K562 (cell line): ENCODE measurements around the gene GTSE1. TPM values are rescaled to one million over a fixed set of nuclear protein-coding genes. Genes with fewer than 3 reads are reported as not detected.

Experiments used
- ADNP ChIP-seq: fragments of 200-800 bp; sonication (Bioruptor generic); IDR thresholded peaks from 2 replicates; pipeline ENCODE4 v1.6.1; 2016; ENCODE audit warnings: missing genetic modification characterization, missing compliant biosample characterization
- ARID1B ChIP-seq: fragments of 450-650 bp; IDR thresholded peaks from 2 replicates; pipeline ENCODE4 v1.6.1; 2016; ENCODE audit warnings: antibody characterized with exemption, mild to moderate bottlenecking, inconsistent platforms
- ELF4 ChIP-seq: fragments of 450-650 bp; formaldehyde crosslinking; IDR thresholded peaks from 2 replicates; pipeline ENCODE4 v1.4.0; 2022; ENCODE audit warnings: missing genetic modification characterization
- ESRRA ChIP-seq: fragments of 450-650 bp; IDR thresholded peaks from 2 replicates; pipeline ENCODE4 v1.6.1; 2014; ENCODE audit warnings: low read depth, mild to moderate bottlenecking, moderate library complexity, borderline replicate concordance
- ETV1 ChIP-seq: fragments of 450-650 bp; conservative IDR thresholded peaks from 2 replicates; pipeline ENCODE4 v1.6.1; 2016; ENCODE audit warnings: missing genetic modification characterization, control low read depth, low read depth, missing compliant biosample characterization
- ETV5 ChIP-seq: sonication (generic); formaldehyde crosslinking; IDR thresholded peaks from 2 replicates; pipeline ENCODE4 v1.4.0; 2020; ENCODE audit warnings: low read depth, mild to moderate bottlenecking, missing genetic modification reagents
- EWSR1 ChIP-seq: fragments of 450-650 bp; IDR thresholded peaks from 2 replicates; pipeline ENCODE4 v1.6.1; 2018; ENCODE audit warnings: borderline replicate concordance, mild to moderate bottlenecking, low read depth, moderate library complexity; ENCODE audit not compliant: partially characterized antibody
- GATAD2A ChIP-seq: fragments of 450-650 bp; IDR thresholded peaks from 2 replicates; pipeline ENCODE4 v1.6.1; 2017
- HCFC1 ChIP-seq: IDR thresholded peaks from 2 replicates; pipeline ENCODE4 v1.6.1; 2012; ENCODE audit warnings: low read depth, low read length, improper control_type of control experiment
- NCOR1 ChIP-seq: fragments of 450-650 bp; IDR thresholded peaks from 2 replicates; pipeline ENCODE4 v1.6.1; 2016; ENCODE audit warnings: mild to moderate bottlenecking, moderate library complexity
- SMARCE1 ChIP-seq: fragments of 450-650 bp; IDR thresholded peaks from 2 replicates; pipeline ENCODE4 v1.7.1; 2016; ENCODE audit warnings: mild to moderate bottlenecking
- SREBF2 ChIP-seq: sonication (generic); formaldehyde crosslinking; IDR thresholded peaks from 2 replicates; pipeline ENCODE4 v1.4.0; 2020; ENCODE audit warnings: mild to moderate bottlenecking, missing genetic modification reagents
- ZKSCAN1 ChIP-seq: fragments of 150-350 bp; IDR thresholded peaks from 2 replicates; pipeline ENCODE4 v1.6.1; 2016; ENCODE audit warnings: low read depth, low read length
- ZNF57 ChIP-seq: fragments of 450-650 bp; formaldehyde crosslinking; IDR thresholded peaks from 2 replicates; pipeline ENCODE4 v1.4.0; 2020; ENCODE audit warnings: mild to moderate bottlenecking, moderate library complexity
- polyA plus RNA-seq, 8 experiments: library from polyadenylated mRNA; depleted of rRNA in 4 of 8; stranded (reverse) in 5 of 8; unstranded in 3 of 8; fragments of >200 nt; fragmentation: Nextera tagmentation in 2 of 8; fragmentation: Illumina TruSeq in 1 of 8; extraction: Ambion mirVana in 2 of 8; extraction: Trizol in 1 of 8; gene quantifications; 2 replicates each; pipeline versions ENCODE4 v1.2.1 to v1.2.3, GENCODE V29; 2011 to 2014; ENCODE audit warnings: inconsistent platforms in 1 of 8, missing spikeins in 1 of 8
- total RNA-seq, 7 experiments: library from RNA; depleted of rRNA in 6 of 7; stranded (reverse); fragments of >200 nt in 6 of 7; fragmentation: Illumina TruSeq in 2 of 7; extraction: Trizol in 2 of 7; gene quantifications; 2 replicates each; pipeline versions ENCODE4 v1.2.1 to v1.2.3, GENCODE V29; 2011 to 2021; ENCODE audit warnings: low replicate concordance in 1 of 7
- TF ChIP-seq, protein P1 (sequence below): fragments of 250-450 bp; sonication (Bioruptor Pico); IDR thresholded peaks from 2 replicates; pipeline ENCODE4 v1.4.0; 2020; ENCODE audit warnings: borderline replicate concordance
- TF ChIP-seq, protein P2 (sequence below): fragments of 450-650 bp; formaldehyde crosslinking; IDR thresholded peaks from 2 replicates; pipeline ENCODE4 v1.4.0; 2022; ENCODE audit warnings: mild to moderate bottlenecking, moderate library complexity
- TF ChIP-seq, protein P3 (sequence below), 2 experiments: fragments of 450-650 bp in 1 of 2; sonication (generic) in 1 of 2; formaldehyde crosslinking in 1 of 2; IDR thresholded peaks; 2 replicates each; pipeline versions ENCODE4 v1.7.1 to v1.9.0; 2016 to 2022; ENCODE audit warnings: inconsistent platforms in 1 of 2, mild to moderate bottlenecking in 1 of 2, missing genetic modification reagents in 1 of 2

The GTSE1 gene
- total and polyA plus RNA-seq, 9 of the 15 experiments (the other 6 are each of a cell fraction or from before 2014, with no cell fraction given) = 2.5 to 22.5 (median 12.9) TPM

GRCh38 chr22:46250035-46250782 lies 46.5 kb upstream of the GTSE1 start, which contains the start of gene CDPF1 (continued):
- TF ChIP-seq, protein P1, sequence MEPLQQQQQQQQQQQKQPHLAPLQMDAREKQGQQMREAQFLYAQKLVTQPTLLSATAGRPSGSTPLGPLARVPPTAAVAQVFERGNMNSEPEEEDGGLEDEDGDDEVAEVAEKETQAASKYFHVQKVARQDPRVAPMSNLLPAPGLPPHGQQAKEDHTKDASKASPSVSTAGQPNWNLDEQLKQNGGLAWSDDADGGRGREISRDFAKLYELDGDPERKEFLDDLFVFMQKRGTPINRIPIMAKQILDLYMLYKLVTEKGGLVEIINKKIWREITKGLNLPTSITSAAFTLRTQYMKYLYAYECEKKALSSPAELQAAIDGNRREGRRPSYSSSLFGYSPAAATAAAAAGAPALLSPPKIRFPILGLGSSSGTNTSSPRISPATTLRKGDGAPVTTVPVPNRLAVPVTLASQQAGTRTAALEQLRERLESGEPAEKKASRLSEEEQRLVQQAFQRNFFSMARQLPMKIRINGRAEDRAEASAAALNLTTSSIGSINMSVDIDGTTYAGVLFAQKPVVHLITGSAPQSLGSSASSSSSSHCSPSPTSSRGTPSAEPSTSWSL = no peak
- TF ChIP-seq EWSR1 = no peak
- TF ChIP-seq ZNF57 (CRISPR knock-in tag) = no peak
- TF ChIP-seq SREBF2 (CRISPR knock-in tag) = no peak
- TF ChIP-seq SMARCE1 = no peak
- peak; percentile 37; the same call in 1 of the 2 replicates for TF ChIP-seq GATAD2A
- TF ChIP-seq, protein P2, sequence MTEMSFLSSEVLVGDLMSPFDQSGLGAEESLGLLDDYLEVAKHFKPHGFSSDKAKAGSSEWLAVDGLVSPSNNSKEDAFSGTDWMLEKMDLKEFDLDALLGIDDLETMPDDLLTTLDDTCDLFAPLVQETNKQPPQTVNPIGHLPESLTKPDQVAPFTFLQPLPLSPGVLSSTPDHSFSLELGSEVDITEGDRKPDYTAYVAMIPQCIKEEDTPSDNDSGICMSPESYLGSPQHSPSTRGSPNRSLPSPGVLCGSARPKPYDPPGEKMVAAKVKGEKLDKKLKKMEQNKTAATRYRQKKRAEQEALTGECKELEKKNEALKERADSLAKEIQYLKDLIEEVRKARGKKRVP (CRISPR knock-in tag) = no peak
- TF ChIP-seq, protein P3, sequence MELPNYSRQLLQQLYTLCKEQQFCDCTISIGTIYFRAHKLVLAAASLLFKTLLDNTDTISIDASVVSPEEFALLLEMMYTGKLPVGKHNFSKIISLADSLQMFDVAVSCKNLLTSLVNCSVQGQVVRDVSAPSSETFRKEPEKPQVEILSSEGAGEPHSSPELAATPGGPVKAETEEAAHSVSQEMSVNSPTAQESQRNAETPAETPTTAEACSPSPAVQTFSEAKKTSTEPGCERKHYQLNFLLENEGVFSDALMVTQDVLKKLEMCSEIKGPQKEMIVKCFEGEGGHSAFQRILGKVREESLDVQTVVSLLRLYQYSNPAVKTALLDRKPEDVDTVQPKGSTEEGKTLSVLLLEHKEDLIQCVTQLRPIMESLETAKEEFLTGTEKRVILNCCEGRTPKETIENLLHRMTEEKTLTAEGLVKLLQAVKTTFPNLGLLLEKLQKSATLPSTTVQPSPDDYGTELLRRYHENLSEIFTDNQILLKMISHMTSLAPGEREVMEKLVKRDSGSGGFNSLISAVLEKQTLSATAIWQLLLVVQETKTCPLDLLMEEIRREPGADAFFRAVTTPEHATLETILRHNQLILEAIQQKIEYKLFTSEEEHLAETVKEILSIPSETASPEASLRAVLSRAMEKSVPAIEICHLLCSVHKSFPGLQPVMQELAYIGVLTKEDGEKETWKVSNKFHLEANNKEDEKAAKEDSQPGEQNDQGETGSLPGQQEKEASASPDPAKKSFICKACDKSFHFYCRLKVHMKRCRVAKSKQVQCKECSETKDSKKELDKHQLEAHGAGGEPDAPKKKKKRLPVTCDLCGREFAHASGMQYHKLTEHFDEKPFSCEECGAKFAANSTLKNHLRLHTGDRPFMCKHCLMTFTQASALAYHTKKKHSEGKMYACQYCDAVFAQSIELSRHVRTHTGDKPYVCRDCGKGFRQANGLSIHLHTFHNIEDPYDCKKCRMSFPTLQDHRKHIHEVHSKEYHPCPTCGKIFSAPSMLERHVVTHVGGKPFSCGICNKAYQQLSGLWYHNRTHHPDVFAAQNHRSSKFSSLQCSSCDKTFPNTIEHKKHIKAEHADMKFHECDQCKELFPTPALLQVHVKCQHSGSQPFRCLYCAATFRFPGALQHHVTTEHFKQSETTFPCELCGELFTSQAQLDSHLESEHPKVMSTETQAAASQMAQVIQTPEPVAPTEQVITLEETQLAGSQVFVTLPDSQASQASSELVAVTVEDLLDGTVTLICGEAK (IDR thresholded peaks at IDR 0.05) = peak; percentile 79
- TF ChIP-seq, protein P3 (CRISPR knock-in tag; IDR thresholded peaks at IDR 0.05) = no peak
- no peak for TF ChIP-seq HCFC1
- no peak for TF ChIP-seq ADNP
- no peak for TF ChIP-seq ELF4 (CRISPR knock-in tag)
- no peak for TF ChIP-seq NCOR1
- TF ChIP-seq ARID1B = no peak
- 0 out of 2 replicates have a peak, but pooled peaks have one; percentile 7 for TF ChIP-seq ETV1 (tag)
- 0 out of 2 replicates have a peak, but pooled peaks have one; percentile 55 for TF ChIP-seq ETV5
- peak; percentile 59; the same call in 1 of the 2 replicates for TF ChIP-seq ESRRA
- TF ChIP-seq ZKSCAN1 = no peak
